ENCODE results near the gene ABR.
"Not testable (repeated sequence)": the region's sequence is repeated elsewhere in the genome, so short reads cannot be mapped to it uniquely, and the experiment has no call there.

The ABR gene

GRCh38 chr17:1071103-1071825, 108.5 kb downstream of the ABR start:
- DNase-seq (ENCODE audit: low spot score) = no peak

- no peak for DNase-seq (ENCODE audit: low spot score)
Observed at GRCh38 chr17:1070411-1070810, 109.4 kb downstream of the ABR start.

GRCh38 chr17:1069847-1070246, 109.9 kb downstream of the ABR start:
- DNase-seq (ENCODE audit: low spot score) = no peak

- DNase-seq (ENCODE audit: low spot score) = no peak
Observed at GRCh38 chr17:1068356-1068755, 111.4 kb downstream of the ABR start.

- no peak for DNase-seq (ENCODE audit: low spot score)
Observed at GRCh38 chr17:1067282-1067956, 112.4 kb downstream of the ABR start.

GRCh38 chr17:1065416-1065815, 114.4 kb downstream of the ABR start:
- not testable (repeated sequence) for DNase-seq (ENCODE audit: low spot score)

- no peak for DNase-seq (ENCODE audit: low spot score)
Observed at GRCh38 chr17:1060991-1061390, 118.8 kb downstream of the ABR start.

- DNase-seq (ENCODE audit: low spot score) = no peak
Observed at GRCh38 chr17:1059131-1059795, 120.5 kb downstream of the ABR start.

- peak; percentile 48 for DNase-seq (ENCODE audit: low spot score)
Observed at GRCh38 chr17:1058423-1059130, 121.2 kb downstream of the ABR start.

- DNase-seq (ENCODE audit: low spot score) = no peak
Observed at GRCh38 chr17:1056761-1057160, 123.0 kb downstream of the ABR start.

GRCh38 chr17:1055751-1056645, 123.8 kb downstream of the ABR start:
- peak; percentile 82 for DNase-seq (ENCODE audit: low spot score)

- no peak for DNase-seq (ENCODE audit: low spot score)
Observed at GRCh38 chr17:1055231-1055630, 124.5 kb downstream of the ABR start.

GRCh38 chr17:1054656-1055055, 125.1 kb downstream of the ABR start:
- no peak for DNase-seq (ENCODE audit: low spot score)

- no peak for DNase-seq (ENCODE audit: low spot score)
Observed at GRCh38 chr17:1053661-1054360, 126.0 kb downstream of the ABR start.

GRCh38 chr17:1050996-1051925, 128.5 kb downstream of the ABR start:
- DNase-seq (ENCODE audit: low spot score) = no peak

GRCh38 chr17:1050246-1050995, 129.4 kb downstream of the ABR start:
- no peak for DNase-seq (ENCODE audit: low spot score)

- DNase-seq (ENCODE audit: low spot score) = no peak
Observed at GRCh38 chr17:1049446-1050225, 130.1 kb downstream of the ABR start.

- DNase-seq (ENCODE audit: low spot score) = not testable (repeated sequence)
Observed at GRCh38 chr17:1048516-1049115, 131.2 kb downstream of the ABR start.

Measured in HuH-7 (cell line).